SK-N-SH treated with all-trans-retinoic acid at 6 μM for 48 hours (cell line): ENCODE measurements around the gene EYA4.
A peak's percentile ranks its signal among the peaks of the same experiment; 100 is the strongest.

Experiments
- ATAC-seq: fragments of 200-7000 bp; cut with Tn5 transposase; 3 replicates; pipeline ENCODE4 v1.9.1; 2020; ENCODE audit warnings: mild to moderate bottlenecking, moderate library complexity
- ARNTL ChIP-seq: fragments of 450-650 bp; formaldehyde crosslinking; IDR thresholded peaks from 2 replicates; pipeline ENCODE4 v1.5.0; 2020; ENCODE audit warnings: low read depth, mild to moderate bottlenecking, moderate library complexity, borderline replicate concordance
- BACH2 ChIP-seq: fragments of 250-450 bp; sonication (Bioruptor Pico); IDR thresholded peaks from 2 replicates; pipeline ENCODE4 v1.9.0; 2021; ENCODE audit warnings: mild to moderate bottlenecking, borderline replicate concordance
- CREB5 ChIP-seq: fragments of 250-450 bp; sonication (Bioruptor Pico); IDR thresholded peaks from 2 replicates; pipeline ENCODE4 v1.5.1; 2020; ENCODE audit warnings: low read depth, mild to moderate bottlenecking, moderate library complexity
- CSDC2 ChIP-seq: fragments of 250-450 bp; sonication (Bioruptor Pico); IDR thresholded peaks from 2 replicates; pipeline ENCODE4 v1.5.0; 2020; ENCODE audit warnings: mild to moderate bottlenecking, moderate library complexity
- CSRNP3 ChIP-seq: fragments of 250-450 bp; sonication (Bioruptor Pico); IDR thresholded peaks from 2 replicates; pipeline ENCODE4 v1.5.1; 2021; ENCODE audit warnings: mild to moderate bottlenecking, moderate library complexity
- ESRRG ChIP-seq: fragments of 250-450 bp; sonication (Bioruptor Pico); IDR thresholded peaks from 2 replicates; pipeline ENCODE4 v1.6.1; 2021; ENCODE audit warnings: mild to moderate bottlenecking
- GLIS3 ChIP-seq: fragments of 250-450 bp; sonication (Bioruptor Pico); IDR thresholded peaks from 2 replicates; pipeline ENCODE4 v1.5.0; 2020; ENCODE audit warnings: mild to moderate bottlenecking, moderate library complexity
- ISL1 ChIP-seq: fragments of 250-450 bp; sonication (Bioruptor Pico); IDR thresholded peaks from 2 replicates; pipeline ENCODE4 v2.1.2; 2022; ENCODE audit warnings: mild to moderate bottlenecking, moderate library complexity
- OSR1 ChIP-seq: fragments of 250-450 bp; sonication (Bioruptor Pico); IDR thresholded peaks from 2 replicates; pipeline ENCODE4 v1.8.0; 2022; ENCODE audit warnings: moderate library complexity, mild to moderate bottlenecking, inconsistent platforms
- PATZ1 ChIP-seq: fragments of 250-450 bp; sonication (Bioruptor Pico); IDR thresholded peaks from 2 replicates; pipeline ENCODE4 v1.8.0; 2020; ENCODE audit warnings: mild to moderate bottlenecking, moderate library complexity, borderline replicate concordance
- PPARA ChIP-seq: fragments of 250-450 bp; sonication (Bioruptor Pico); IDR thresholded peaks from 2 replicates; pipeline ENCODE4 v1.5.0; 2020; ENCODE audit warnings: mild to moderate bottlenecking, borderline replicate concordance
- RARB ChIP-seq: fragments of 250-450 bp; sonication (Bioruptor Pico); IDR thresholded peaks from 2 replicates; pipeline ENCODE4 v1.8.0; 2021; ENCODE audit warnings: mild to moderate bottlenecking, moderate library complexity
- SNAI2 ChIP-seq: fragments of 250-450 bp; sonication (Bioruptor Pico); IDR thresholded peaks from 2 replicates; pipeline ENCODE4 v1.5.0; 2020; ENCODE audit warnings: mild to moderate bottlenecking, moderate library complexity
- TCF4 ChIP-seq: fragments of 250-450 bp; sonication (Bioruptor Pico); IDR thresholded peaks from 2 replicates; pipeline ENCODE4 v1.8.0; 2021; ENCODE audit warnings: mild to moderate bottlenecking, moderate library complexity, borderline replicate concordance
- TOX ChIP-seq: fragments of 250-450 bp; sonication (Bioruptor Pico); IDR thresholded peaks from 2 replicates; pipeline ENCODE4 v1.8.0; 2021; ENCODE audit warnings: mild to moderate bottlenecking, moderate library complexity, borderline replicate concordance
- ZC3H10 ChIP-seq: fragments of 250-450 bp; sonication (Bioruptor Pico); IDR thresholded peaks from 2 replicates; pipeline ENCODE4 v1.5.1; 2021; ENCODE audit warnings: mild to moderate bottlenecking, moderate library complexity
- ZFP3 ChIP-seq: fragments of 250-450 bp; sonication (Bioruptor Pico); IDR thresholded peaks from 2 replicates; pipeline ENCODE4 v1.5.0; 2020; ENCODE audit warnings: mild to moderate bottlenecking, moderate library complexity
- ZFP30 ChIP-seq: fragments of 450-650 bp; formaldehyde crosslinking; IDR thresholded peaks from 2 replicates; pipeline ENCODE4 v1.5.0; 2022; ENCODE audit warnings: mild to moderate bottlenecking, moderate library complexity
- ZNF565 ChIP-seq: fragments of 450-650 bp; formaldehyde crosslinking; conservative IDR thresholded peaks from 2 replicates; pipeline ENCODE4 v1.5.0; 2020; ENCODE audit warnings: low read depth, mild to moderate bottlenecking, moderate library complexity
- ZNF70 ChIP-seq: fragments of 450-650 bp; formaldehyde crosslinking; IDR thresholded peaks from 2 replicates; pipeline ENCODE4 v1.5.0; 2020; ENCODE audit warnings: mild to moderate bottlenecking, moderate library complexity
- ZNF8 ChIP-seq: fragments of 450-650 bp; formaldehyde crosslinking; IDR thresholded peaks from 2 replicates; pipeline ENCODE4 v1.5.0; 2020; ENCODE audit warnings: mild to moderate bottlenecking, moderate library complexity
- TF ChIP-seq, protein P1 (sequence below): fragments of 250-450 bp; sonication (Bioruptor Pico); IDR thresholded peaks from 2 replicates; pipeline ENCODE4 v1.8.0; 2021; ENCODE audit warnings: low read depth, mild to moderate bottlenecking, moderate library complexity, borderline replicate concordance
- TF ChIP-seq, protein P2 (sequence below): fragments of 250-450 bp; sonication (Bioruptor Pico); IDR thresholded peaks from 2 replicates; pipeline ENCODE4 v1.5.0; 2020; ENCODE audit warnings: mild to moderate bottlenecking, moderate library complexity

EYA4 gene

GRCh38 chr6:133503336-133503729 lies 262.2 kb downstream of the EYA4 start:
- no peak for ATAC-seq

GRCh38 chr6:133504158-133504557 lies 263.0 kb downstream of the EYA4 start:
- ATAC-seq = no peak
- no peak for TF ChIP-seq ZNF565 (CRISPR knock-in tag)
- no peak for TF ChIP-seq PATZ1 (CRISPR knock-in tag)
- no peak for TF ChIP-seq ZC3H10 (CRISPR knock-in tag)
- no peak for TF ChIP-seq ARNTL
- TF ChIP-seq ISL1 (CRISPR knock-in tag) = no peak
- TF ChIP-seq, protein P1, sequence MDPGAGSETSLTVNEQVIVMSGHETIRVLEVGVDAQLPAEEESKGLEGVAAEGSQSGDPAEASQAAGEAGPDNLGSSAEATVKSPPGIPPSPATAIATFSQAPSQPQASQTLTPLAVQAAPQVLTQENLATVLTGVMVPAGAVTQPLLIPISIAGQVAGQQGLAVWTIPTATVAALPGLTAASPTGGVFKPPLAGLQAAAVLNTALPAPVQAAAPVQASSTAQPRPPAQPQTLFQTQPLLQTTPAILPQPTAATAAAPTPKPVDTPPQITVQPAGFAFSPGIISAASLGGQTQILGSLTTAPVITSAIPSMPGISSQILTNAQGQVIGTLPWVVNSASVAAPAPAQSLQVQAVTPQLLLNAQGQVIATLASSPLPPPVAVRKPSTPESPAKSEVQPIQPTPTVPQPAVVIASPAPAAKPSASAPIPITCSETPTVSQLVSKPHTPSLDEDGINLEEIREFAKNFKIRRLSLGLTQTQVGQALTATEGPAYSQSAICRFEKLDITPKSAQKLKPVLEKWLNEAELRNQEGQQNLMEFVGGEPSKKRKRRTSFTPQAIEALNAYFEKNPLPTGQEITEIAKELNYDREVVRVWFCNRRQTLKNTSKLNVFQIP (CRISPR knock-in tag) = no peak
- TF ChIP-seq ZNF70 (CRISPR knock-in tag) = no peak
- no peak for TF ChIP-seq ZFP30 (CRISPR knock-in tag)

More at GRCh38 chr6:133503336-133503729, 262.2 kb downstream of the EYA4 start:
- TF ChIP-seq ZNF70 (CRISPR knock-in tag) = no peak
- no peak for TF ChIP-seq RARB
- no peak for TF ChIP-seq PATZ1 (CRISPR knock-in tag)
- TF ChIP-seq TOX (CRISPR knock-in tag) = no peak
- TF ChIP-seq ZFP30 (CRISPR knock-in tag) = no peak
- TF ChIP-seq PPARA (CRISPR knock-in tag) = no peak
- TF ChIP-seq ISL1 (CRISPR knock-in tag) = peak; percentile 93
- TF ChIP-seq CSDC2 (CRISPR knock-in tag) = no peak
- no peak for TF ChIP-seq ZNF8 (CRISPR knock-in tag)
- peak; percentile 5; the same call in 1 of the 2 replicates for TF ChIP-seq CREB5
- TF ChIP-seq SNAI2 (CRISPR knock-in tag) = peak; percentile 53; the same call in 1 of the 2 replicates
- no peak for TF ChIP-seq BACH2 (CRISPR knock-in tag)
- 0 out of 2 replicates have a peak, but pooled peaks have one; percentile 21 for TF ChIP-seq TCF4
- peak; percentile 62; the same call in 1 of the 2 replicates for TF ChIP-seq ZFP3 (CRISPR knock-in tag)
- TF ChIP-seq ARNTL = no peak
- peak; percentile 54; the same call in 1 of the 2 replicates for TF ChIP-seq CSRNP3 (CRISPR knock-in tag)
- no peak for TF ChIP-seq GLIS3
- TF ChIP-seq, protein P2, sequence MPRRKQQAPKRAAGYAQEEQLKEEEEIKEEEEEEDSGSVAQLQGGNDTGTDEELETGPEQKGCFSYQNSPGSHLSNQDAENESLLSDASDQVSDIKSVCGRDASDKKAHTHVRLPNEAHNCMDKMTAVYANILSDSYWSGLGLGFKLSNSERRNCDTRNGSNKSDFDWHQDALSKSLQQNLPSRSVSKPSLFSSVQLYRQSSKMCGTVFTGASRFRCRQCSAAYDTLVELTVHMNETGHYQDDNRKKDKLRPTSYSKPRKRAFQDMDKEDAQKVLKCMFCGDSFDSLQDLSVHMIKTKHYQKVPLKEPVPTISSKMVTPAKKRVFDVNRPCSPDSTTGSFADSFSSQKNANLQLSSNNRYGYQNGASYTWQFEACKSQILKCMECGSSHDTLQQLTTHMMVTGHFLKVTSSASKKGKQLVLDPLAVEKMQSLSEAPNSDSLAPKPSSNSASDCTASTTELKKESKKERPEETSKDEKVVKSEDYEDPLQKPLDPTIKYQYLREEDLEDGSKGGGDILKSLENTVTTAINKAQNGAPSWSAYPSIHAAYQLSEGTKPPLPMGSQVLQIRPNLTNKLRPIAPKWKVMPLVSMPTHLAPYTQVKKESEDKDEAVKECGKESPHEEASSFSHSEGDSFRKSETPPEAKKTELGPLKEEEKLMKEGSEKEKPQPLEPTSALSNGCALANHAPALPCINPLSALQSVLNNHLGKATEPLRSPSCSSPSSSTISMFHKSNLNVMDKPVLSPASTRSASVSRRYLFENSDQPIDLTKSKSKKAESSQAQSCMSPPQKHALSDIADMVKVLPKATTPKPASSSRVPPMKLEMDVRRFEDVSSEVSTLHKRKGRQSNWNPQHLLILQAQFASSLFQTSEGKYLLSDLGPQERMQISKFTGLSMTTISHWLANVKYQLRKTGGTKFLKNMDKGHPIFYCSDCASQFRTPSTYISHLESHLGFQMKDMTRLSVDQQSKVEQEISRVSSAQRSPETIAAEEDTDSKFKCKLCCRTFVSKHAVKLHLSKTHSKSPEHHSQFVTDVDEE (CRISPR knock-in tag) = no peak
- no peak for TF ChIP-seq OSR1 (CRISPR knock-in tag)
- no peak for TF ChIP-seq ESRRG (CRISPR knock-in tag)
- TF ChIP-seq, protein P1 (CRISPR knock-in tag) = no peak
- TF ChIP-seq ZC3H10 (CRISPR knock-in tag) = no peak
- TF ChIP-seq ZNF565 (CRISPR knock-in tag) = no peak
- TF ChIP-seq, all 23 proteins: peak for 6
